Neuronal stem cell (in vitro differentiated cells): ENCODE measurements around the gene EIF4E1B. TPM values are rescaled to one million over a fixed set of nuclear protein-coding genes. Genes with fewer than 3 reads are reported as not detected.

Source experiments
- DNase-seq: peaks from one replicate; pipeline ENCODE4 v3.0.0-alpha.2; 2013; ENCODE audit warnings: low spot score
- H2AFZ ChIP-seq: one replicate; pipeline ENCODE4 v1.6.1; 2013; ENCODE audit warnings: mild to moderate bottlenecking, low read length, inconsistent platforms
- H2AK5ac ChIP-seq: 2 replicates; pipeline ENCODE4 v1.6.1; 2013; ENCODE audit warnings: low read depth, mild to moderate bottlenecking, inconsistent platforms, low read length, moderate library complexity, mixed read lengths
- H2BK120ac ChIP-seq: 2 replicates; pipeline ENCODE4 v1.6.1; 2013; ENCODE audit warnings: low read depth, mild to moderate bottlenecking, inconsistent platforms, low read length, moderate library complexity, mixed read lengths
- H2BK12ac ChIP-seq: one replicate; pipeline ENCODE4 v1.6.1; 2013; ENCODE audit warnings: low read length, inconsistent platforms
- H2BK15ac ChIP-seq: 2 replicates; pipeline ENCODE4 v1.6.1; 2013; ENCODE audit warnings: mild to moderate bottlenecking, low read length, inconsistent platforms, mixed read lengths
- H2BK5ac ChIP-seq: one replicate; pipeline ENCODE4 v1.6.1; 2013; ENCODE audit warnings: inconsistent platforms, mild to moderate bottlenecking, low read length, moderate library complexity
- H3K14ac ChIP-seq: one replicate; pipeline ENCODE4 v1.6.1; 2013; ENCODE audit warnings: low read length, inconsistent platforms
- H3K18ac ChIP-seq: 2 replicates; pipeline ENCODE4 v1.6.1; 2013; ENCODE audit warnings: low read length, inconsistent platforms
- H3K23ac ChIP-seq: 2 replicates; pipeline ENCODE4 v1.6.1; 2013; ENCODE audit warnings: low read depth, mild to moderate bottlenecking, mixed read lengths, low read length, inconsistent platforms; ENCODE audit not compliant: poor library complexity
- H3K27ac ChIP-seq: replicated peaks from 3 replicates; pipeline ENCODE4 v1.5.1; 2013; ENCODE audit warnings: low read length, inconsistent platforms
- H3K27me3 ChIP-seq, 3 experiments: 2 replicates each; pipeline ENCODE4 v1.6.1; 2013; ENCODE audit warnings: low read length in 3 of 3, mild to moderate bottlenecking in 2 of 3, inconsistent platforms in 1 of 3, low read depth in 1 of 3, mixed read lengths in 1 of 3, moderate library complexity in 1 of 3; ENCODE audit not compliant: control insufficient read depth in 3 of 3, insufficient read depth in 3 of 3
- H3K36me3 ChIP-seq, 2 donors: replicated peaks in 1 of 2; 2 replicates each; pipeline ENCODE4 v1.6.1; 2013; ENCODE audit warnings: low read length in 2 of 2; ENCODE audit not compliant: control insufficient read depth in 2 of 2, insufficient read depth in 2 of 2
- H3K4ac ChIP-seq: 2 replicates; pipeline ENCODE4 v1.6.1; 2013; ENCODE audit warnings: inconsistent platforms, mild to moderate bottlenecking, low read length, moderate library complexity
- H3K4me1 ChIP-seq, 2 donors: 1 replicate in 1 of 2; 2 replicates in 1 of 2; pipeline ENCODE4 v1.6.1; 2013; ENCODE audit warnings: low read length in 2 of 2, low read depth in 1 of 2; ENCODE audit not compliant: control insufficient read depth in 2 of 2, insufficient read depth in 1 of 2
- H3K4me2 ChIP-seq: one replicate; pipeline ENCODE4 v1.6.1; 2013; ENCODE audit warnings: mild to moderate bottlenecking, low read length, inconsistent platforms; ENCODE audit not compliant: insufficient read depth, poor library complexity, severe bottlenecking
- H3K4me3 ChIP-seq, 2 donors: 2 replicates each; pipeline ENCODE4 v1.5.1; 2013; ENCODE audit warnings: low read length in 2 of 2, mild to moderate bottlenecking in 2 of 2, inconsistent platforms in 1 of 2, moderate library complexity in 1 of 2
- H3K79me1 ChIP-seq: one replicate; pipeline ENCODE4 v1.6.1; 2013; ENCODE audit warnings: low read depth, mild to moderate bottlenecking, inconsistent platforms, low read length, moderate library complexity
- H3K9ac ChIP-seq: one replicate; pipeline ENCODE4 v1.6.1; 2013; ENCODE audit warnings: mild to moderate bottlenecking, low read depth, low read length, inconsistent platforms; ENCODE audit not compliant: poor library complexity
- H3K9me3 ChIP-seq, 2 donors: replicated peaks in 1 of 2; 2 replicates each; pipeline versions ENCODE3 to v1.6.1; 2013; ENCODE audit warnings: low read length in 2 of 2, mild to moderate bottlenecking in 2 of 2, inconsistent platforms in 1 of 2, low read depth in 1 of 2, mixed read lengths in 1 of 2, moderate library complexity in 1 of 2; ENCODE audit not compliant: control insufficient read depth in 2 of 2, insufficient read depth in 1 of 2
- H4K8ac ChIP-seq: one replicate; pipeline ENCODE4 v1.6.1; 2013; ENCODE audit warnings: low read depth, mild to moderate bottlenecking, inconsistent platforms, low read length, moderate library complexity
- H4K91ac ChIP-seq: one replicate; pipeline ENCODE4 v1.6.1; 2013; ENCODE audit warnings: low read length, low read depth, mild to moderate bottlenecking, inconsistent platforms; ENCODE audit not compliant: poor library complexity
- WGBS, 2 donors: extraction: QIAGEN DNeasy Blood & Tissue Kit; methylation state at CpG; one replicate each; pipeline ENCODE4 v1.1.7; 2013; ENCODE audit warnings: missing lambda C conversion rate in 2 of 2, mixed read lengths in 1 of 2; ENCODE audit not compliant: insufficient read length in 2 of 2, insufficient replicate concordance in 1 of 2; ENCODE audit errors: extremely low coverage in 2 of 2; 5-methylcytosine and 5-hydroxymethylcytosine counted together
- polyA plus RNA-seq, 2 experiments: library from polyadenylated mRNA; stranded (reverse); fragments of 200-250 nt; gene quantifications; one replicate each; pipeline ENCODE4 v1.2.3, GENCODE V29; 2013

EIF4E1B gene, protein sequence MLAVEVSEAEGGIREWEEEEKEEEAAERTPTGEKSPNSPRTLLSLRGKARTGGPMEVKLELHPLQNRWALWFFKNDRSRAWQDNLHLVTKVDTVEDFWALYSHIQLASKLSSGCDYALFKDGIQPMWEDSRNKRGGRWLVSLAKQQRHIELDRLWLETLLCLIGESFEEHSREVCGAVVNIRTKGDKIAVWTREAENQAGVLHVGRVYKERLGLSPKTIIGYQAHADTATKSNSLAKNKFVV
- 0.01 TPM for polyA plus RNA-seq (2013, experiment 1 of 2)
- 0.03 TPM for polyA plus RNA-seq (2013, experiment 2 of 2)

DNA sequence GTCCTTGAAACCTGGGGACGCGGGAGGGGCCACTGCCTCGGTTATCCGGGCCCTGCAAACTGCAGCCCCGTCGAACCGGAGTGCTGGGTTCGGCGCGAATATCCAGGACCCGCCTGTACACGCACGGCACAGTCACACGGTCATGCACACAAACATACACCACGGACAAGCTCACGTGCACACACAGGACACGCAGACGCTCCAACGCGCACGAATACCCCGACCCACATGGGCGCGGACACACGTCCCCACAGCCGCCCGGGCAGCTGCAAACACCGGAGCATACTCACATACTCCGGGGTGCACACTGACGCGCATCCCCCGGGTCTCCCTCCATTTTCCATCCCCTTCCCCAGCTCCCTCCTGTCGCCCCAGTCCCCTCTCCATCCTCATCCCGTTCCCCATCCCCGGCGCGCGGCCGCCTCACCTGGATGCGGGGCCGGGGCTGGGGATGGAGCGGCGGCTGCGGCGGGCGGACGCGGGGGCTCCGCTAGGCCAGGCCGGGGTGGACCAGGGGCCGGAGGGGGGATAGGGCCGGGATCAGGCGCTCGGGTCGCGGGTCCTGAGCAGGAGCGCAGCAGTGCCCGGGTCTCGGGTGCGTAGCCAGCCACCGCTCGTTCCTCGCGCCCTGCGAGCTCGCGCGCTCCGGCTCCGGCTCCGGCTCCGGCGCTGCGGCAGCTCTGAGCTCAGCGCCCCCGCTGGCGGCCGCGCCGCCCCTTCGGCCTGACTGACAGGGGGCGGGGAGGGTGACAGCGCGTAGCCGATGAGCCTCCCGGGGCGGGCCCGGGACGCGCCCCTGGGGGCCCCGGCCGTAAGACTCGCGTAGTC, at the start of gene EIF4E1B, which contains the start of gene SNCB:
Gene EIF4E1B, plus strand, starts transcription at position 823 of the 828 bp plus-strand sequence. CDS start 12,113 bp downstream, outside the sequence.
Gene SNCB, minus strand, starts transcription at position 682 of the 828 bp plus-strand sequence. CDS start 880 bp downstream, outside the sequence.
- peak within 1 kb of the TSS; percentile 25 to 76 for H3K4me3 ChIP-seq
- no peak within 1 kb of the TSS for H4K91ac ChIP-seq
- DNase-seq: peak; percentile 60
- H2AK5ac ChIP-seq: no peak within 1 kb of the TSS
- peak within 1 kb of the TSS; percentile 85 for H2AFZ ChIP-seq
- peak within 1 kb of the TSS; percentile 87 for H3K23ac ChIP-seq
- H3K4me2 ChIP-seq: peak within 1 kb of the TSS; percentile 94
- H3K27me3 ChIP-seq: peaks cover 7 to 93% (median 43%) of the 10 kb centered on the region in 3 experiments
- no peak within 1 kb of the TSS for H4K8ac ChIP-seq
- H3K4ac ChIP-seq: no peak within 1 kb of the TSS
- H3K18ac ChIP-seq: peak within 1 kb of the TSS; percentile 92
- H2BK5ac ChIP-seq: no peak within 1 kb of the TSS
- H2BK120ac ChIP-seq: peak within 1 kb of the TSS; percentile 32
- H2BK12ac ChIP-seq: peak within 1 kb of the TSS; percentile 64
- no peak within 1 kb of the TSS for H3K14ac ChIP-seq
- peak within 1 kb of the TSS; percentile 72 for H3K9ac ChIP-seq
- peaks cover 0 to under 1% of the 10 kb centered on the region in 2 donors for H3K9me3 ChIP-seq
- peaks cover 6 to 8% of the 10 kb centered on the region in 2 donors for H3K4me1 ChIP-seq
- H2BK15ac ChIP-seq: no peak within 1 kb of the TSS
- H3K79me1 ChIP-seq: no peaks in the 10 kb centered on the region
- WGBS, 2 donors: no CpG with 5 or more reads among the region's 94 CpGs
- no peak within 1 kb of the TSS for H3K27ac ChIP-seq
- H3K36me3 ChIP-seq: no peaks in the 10 kb centered on the region

DNA sequence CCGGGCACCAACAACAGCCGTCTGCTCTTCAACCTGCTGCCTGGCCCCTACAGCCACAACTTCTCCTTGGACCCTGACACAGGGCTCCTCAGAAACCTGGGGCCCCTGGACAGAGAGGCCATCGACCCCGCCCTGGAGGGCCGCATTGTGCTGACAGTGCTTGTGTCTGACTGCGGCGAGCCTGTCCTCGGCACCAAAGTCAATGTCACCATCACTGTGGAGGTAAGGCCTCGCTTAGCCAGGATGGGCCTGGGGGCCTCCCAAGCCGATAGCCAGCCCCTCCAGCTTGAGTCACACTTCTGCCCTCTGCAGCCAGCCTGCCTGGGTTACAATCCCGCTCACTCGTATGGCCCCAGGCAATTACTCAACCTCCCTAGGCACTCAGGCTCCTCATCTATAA, 49.1 kb upstream of the EIF4E1B start:
- no peaks in the 10 kb centered on the region for H3K36me3 ChIP-seq

DNA sequence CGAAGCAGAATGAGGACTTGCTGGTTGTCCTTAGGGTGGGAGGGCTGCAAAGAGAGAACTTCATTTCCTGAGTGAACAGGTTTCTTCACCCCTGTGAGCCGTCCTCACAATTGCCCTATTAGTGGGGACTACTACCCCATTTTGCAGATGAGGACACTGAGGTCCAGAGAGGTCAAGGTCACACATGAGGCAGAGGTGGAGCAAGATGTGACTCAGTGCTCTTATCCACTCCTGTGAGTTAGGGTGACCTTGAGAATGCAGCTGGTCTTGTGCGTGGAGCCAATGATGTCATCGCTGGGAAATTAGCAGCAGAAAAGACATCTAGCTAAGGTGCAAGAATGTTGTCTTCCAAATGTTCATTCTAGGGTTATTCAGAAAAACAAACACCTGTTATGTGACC, 47.4 kb upstream of the EIF4E1B start:
- Histone ChIP-seq H2AK5ac (no peak overlapping the region), H3K4ac (no peak overlapping the region), H2BK15ac (no peak overlapping the region), H3K9me3 (peaks cover 4 to 11% of the 10 kb centered on the region in 2 donors), H3K27me3 (peaks cover 0 to 5% (median 2%) of the 10 kb centered on the region in 3 experiments), H4K8ac (no peak overlapping the region), H3K36me3 (no peaks in the 10 kb centered on the region), H3K79me1 (peaks cover 3% of the 10 kb centered on the region), H2BK12ac (no peak overlapping the region), H2BK120ac (no peak overlapping the region), H3K4me1 (peaks cover 0 to 2% of the 10 kb centered on the region in 2 donors), H2BK5ac (no peak overlapping the region), H3K27ac (no peak overlapping the region), H4K91ac (no peak overlapping the region), H3K9ac (no peak overlapping the region), H2AFZ (no peak overlapping the region), H3K14ac (no peak overlapping the region), H3K4me3 (no peak overlapping the region), H3K4me2 (no peak overlapping the region), H3K18ac (no peak overlapping the region), H3K23ac (no peak overlapping the region)
- DNase-seq: no peak
- no CpG with 5 or more reads among the region's 4 CpGs for WGBS, 2 donors

More for the DNA sequence above, 49.1 kb upstream of the EIF4E1B start:
- Histone ChIP-seq H3K4me3 (no peak overlapping the region), H3K27ac (no peak overlapping the region), H2BK5ac (no peak overlapping the region), H3K23ac (no peak overlapping the region), H2AK5ac (no peak overlapping the region), H3K9ac (no peak overlapping the region), H3K27me3 (peaks cover 0 to 6% (median 5%) of the 10 kb centered on the region in 3 experiments), H2BK120ac (no peak overlapping the region), H3K79me1 (peaks cover 3% of the 10 kb centered on the region), H4K91ac (peak overlapping the region; percentile 8), H2AFZ (no peak overlapping the region), H3K14ac (no peak overlapping the region), H2BK12ac (no peak overlapping the region), H3K4me1 (peaks cover 4 to 7% of the 10 kb centered on the region in 2 donors), H2BK15ac (no peak overlapping the region), H3K4ac (no peak overlapping the region), H4K8ac (no peak overlapping the region), H3K4me2 (no peak overlapping the region), H3K18ac (no peak overlapping the region), H3K9me3 (peaks cover 4 to 8% of the 10 kb centered on the region in 2 donors)
- no peak for DNase-seq
- WGBS, 2 donors: no CpG with 5 or more reads among the region's 12 CpGs

DNA sequence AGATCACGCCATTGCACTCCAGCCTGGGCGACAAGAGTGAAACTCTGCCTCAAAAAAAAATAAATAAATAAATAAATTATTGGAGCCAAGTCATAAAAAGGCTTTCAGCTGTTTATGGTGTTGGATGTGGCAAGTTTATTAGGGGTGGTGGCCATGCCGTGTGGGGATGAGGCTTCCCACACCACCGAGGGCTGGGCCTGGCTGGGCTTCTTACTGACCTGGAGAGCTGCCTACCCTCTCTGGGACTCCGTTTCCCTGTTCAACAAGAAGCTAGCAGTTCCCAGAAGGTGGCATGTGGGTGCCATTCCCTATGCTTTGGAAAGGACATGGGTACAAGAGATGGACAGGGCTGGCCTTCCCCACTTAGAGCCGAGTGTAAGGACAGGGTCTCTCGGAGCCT, 43.1 kb upstream of the EIF4E1B start:
- H3K4ac ChIP-seq: no peak overlapping the region
- H3K9me3 ChIP-seq: peaks cover 15% of the 10 kb centered on the region in 2 donors
- no peak overlapping the region for H4K8ac ChIP-seq
- H3K27me3 ChIP-seq: no peaks in the 10 kb centered on the region
- H3K4me1 ChIP-seq: no peaks in the 10 kb centered on the region
- no peak overlapping the region for H3K18ac ChIP-seq
- H3K9ac ChIP-seq: no peak overlapping the region
- H2BK5ac ChIP-seq: no peak overlapping the region
- no peak overlapping the region for H2AFZ ChIP-seq
- H2BK15ac ChIP-seq: no peak overlapping the region
- no peak for DNase-seq
- no peak overlapping the region for H3K4me2 ChIP-seq
- peaks cover 3% of the 10 kb centered on the region for H3K79me1 ChIP-seq
- no CpG with 5 or more reads among the region's 7 CpGs for WGBS, 2 donors
- H2AK5ac ChIP-seq: no peak overlapping the region
- peaks cover 1 to 13% of the 10 kb centered on the region in 2 donors for H3K36me3 ChIP-seq
- no peak overlapping the region for H3K4me3 ChIP-seq
- no peak overlapping the region for H3K27ac ChIP-seq
- H3K14ac ChIP-seq: no peak overlapping the region
- no peak overlapping the region for H4K91ac ChIP-seq
- no peak overlapping the region for H3K23ac ChIP-seq
- no peak overlapping the region for H2BK120ac ChIP-seq
- no peak overlapping the region for H2BK12ac ChIP-seq
